Smooth muscle cell (in vitro differentiated cells): ENCODE data around the gene CSK. TPM values are rescaled to one million over a fixed set of nuclear protein-coding genes. Genes with fewer than 3 reads are reported as not detected.

ENCODE experiments used
- DNase-seq: peaks from one replicate; lab custom pipeline; 2025; ENCODE audit not compliant: unreplicated experiment; lab: John Stamatoyannopoulos, UW
- H2AFZ ChIP-seq: fragments of 200-600 bp; sonication (generic); 2 replicates; pipeline ENCODE4 v1.6.0; 2016; ENCODE audit warnings: antibody characterized with exemption, low read depth, mild to moderate bottlenecking
- H3F3A ChIP-seq: fragments of 200-600 bp; sonication (generic); 2 replicates; pipeline ENCODE4 v1.6.0; 2017; ENCODE audit warnings: antibody characterized with exemption, low read depth
- H3K27ac ChIP-seq: fragments of 200-600 bp; sonication (generic); 2 replicates; pipeline ENCODE4 v1.5.1; 2016; ENCODE audit warnings: low read depth, mild to moderate bottlenecking
- H3K27me3 ChIP-seq: fragments of 200-600 bp; sonication (generic); 2 replicates; pipeline ENCODE4 v1.6.1; 2016; ENCODE audit warnings: low read depth, mild to moderate bottlenecking
- H3K36me3 ChIP-seq: fragments of 200-600 bp; sonication (generic); 2 replicates; pipeline ENCODE4 v1.5.1; 2016; ENCODE audit warnings: low read depth
- H3K4me1 ChIP-seq: fragments of 200-600 bp; sonication (generic); 2 replicates; pipeline ENCODE4 v1.5.1; 2016; ENCODE audit warnings: low read depth
- H3K4me2 ChIP-seq: fragments of 200-600 bp; sonication (generic); 2 replicates; pipeline ENCODE4 v1.6.0; 2016; ENCODE audit warnings: mild to moderate bottlenecking
- H3K4me3 ChIP-seq: fragments of 200-600 bp; sonication (generic); 2 replicates; pipeline ENCODE4 v1.5.1; 2016; ENCODE audit warnings: mild to moderate bottlenecking
- H3K79me2 ChIP-seq: fragments of 200-600 bp; sonication (generic); 2 replicates; pipeline ENCODE4 v1.6.0; 2016; ENCODE audit warnings: low read depth, mild to moderate bottlenecking
- H3K9ac ChIP-seq: fragments of 200-600 bp; sonication (generic); 2 replicates; pipeline ENCODE4 v1.6.0; 2016; ENCODE audit warnings: low read depth
- H3K9me3 ChIP-seq: fragments of 200-600 bp; sonication (generic); replicated peaks from 2 replicates; pipeline ENCODE4 v1.5.1; 2016; ENCODE audit warnings: low read depth
- H4K20me1 ChIP-seq: fragments of 200-600 bp; sonication (generic); 2 replicates; pipeline ENCODE4 v1.6.0; 2016; ENCODE audit warnings: low read depth
- WGBS: methylation state at CpG from one replicate; pipeline ENCODE4 v1.1.7; 2016; ENCODE audit warnings: low lambda C conversion rate; 5-methylcytosine and 5-hydroxymethylcytosine counted together
- polyA plus RNA-seq: library from polyadenylated mRNA; unstranded; fragments of >200 nt; fragmentation: Nextera tagmentation; extraction: Ambion mirVana; gene quantifications from 2 replicates; pipeline ENCODE4 v1.2.1, GENCODE V29; 2016
- total RNA-seq: library from RNA; depleted of rRNA; stranded (reverse); fragments of >200 nt; gene quantifications from 2 replicates; pipeline ENCODE4 v1.2.3, GENCODE V29; 2014
- TF ChIP-seq, protein P1 (sequence below): fragments of 200-600 bp; sonication (generic); IDR thresholded peaks from 2 replicates; pipeline ENCODE4 v1.5.1; 2017; ENCODE audit warnings: borderline replicate concordance, mild to moderate bottlenecking, antibody characterized with exemption; ENCODE audit not compliant: insufficient read depth, poor library complexity, severe bottlenecking

Gene CSK
- total and polyA plus RNA-seq, 2 experiments from 2014 or later, result 16.5 to 19.6 TPM

DNA sequence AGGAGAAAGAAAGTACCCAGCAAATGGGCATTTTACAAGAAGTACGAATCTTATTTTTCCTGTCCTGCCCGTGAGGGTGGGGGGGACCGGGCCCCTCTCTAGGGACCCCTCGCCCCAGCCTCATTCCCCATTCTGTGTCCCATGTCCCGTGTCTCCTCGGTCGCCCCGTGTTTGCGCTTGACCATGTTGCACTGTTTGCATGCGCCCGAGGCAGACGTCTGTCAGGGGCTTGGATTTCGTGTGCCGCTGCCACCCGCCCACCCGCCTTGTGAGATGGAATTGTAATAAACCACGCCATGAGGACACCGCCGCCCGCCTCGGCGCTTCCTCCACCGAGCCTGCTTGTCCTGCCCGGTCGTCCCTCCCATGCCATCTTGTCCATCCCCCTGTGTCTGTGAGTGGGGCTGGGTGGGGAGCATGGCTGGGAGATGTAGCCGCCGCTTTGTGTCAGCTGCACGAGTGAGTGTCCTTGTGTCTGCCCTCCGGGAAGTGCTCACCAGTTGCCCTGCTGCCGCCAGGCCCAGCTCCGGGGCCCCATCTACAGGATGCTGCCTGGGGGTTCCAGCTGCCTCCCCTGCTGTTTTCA is 21.1 kb downstream of the CSK start:
- Histone ChIP-seq H3K4me2 (no peak overlapping the region), H3F3A (no peaks in the 10 kb centered on the region), H3K4me1 (no peaks in the 10 kb centered on the region), H3K27ac (no peak overlapping the region), H2AFZ (no peak overlapping the region), H3K9me3 (no peaks in the 10 kb centered on the region), H3K36me3 (no peaks in the 10 kb centered on the region), H3K27me3 (no peaks in the 10 kb centered on the region), H3K4me3 (no peak overlapping the region), H3K9ac (no peak overlapping the region), H3K79me2 (no peaks in the 10 kb centered on the region), H4K20me1 (peaks cover 13% of the 10 kb centered on the region)
- WGBS, result 98% methylated on average over 31 of the region's 31 CpGs
- TF ChIP-seq, protein P1, sequence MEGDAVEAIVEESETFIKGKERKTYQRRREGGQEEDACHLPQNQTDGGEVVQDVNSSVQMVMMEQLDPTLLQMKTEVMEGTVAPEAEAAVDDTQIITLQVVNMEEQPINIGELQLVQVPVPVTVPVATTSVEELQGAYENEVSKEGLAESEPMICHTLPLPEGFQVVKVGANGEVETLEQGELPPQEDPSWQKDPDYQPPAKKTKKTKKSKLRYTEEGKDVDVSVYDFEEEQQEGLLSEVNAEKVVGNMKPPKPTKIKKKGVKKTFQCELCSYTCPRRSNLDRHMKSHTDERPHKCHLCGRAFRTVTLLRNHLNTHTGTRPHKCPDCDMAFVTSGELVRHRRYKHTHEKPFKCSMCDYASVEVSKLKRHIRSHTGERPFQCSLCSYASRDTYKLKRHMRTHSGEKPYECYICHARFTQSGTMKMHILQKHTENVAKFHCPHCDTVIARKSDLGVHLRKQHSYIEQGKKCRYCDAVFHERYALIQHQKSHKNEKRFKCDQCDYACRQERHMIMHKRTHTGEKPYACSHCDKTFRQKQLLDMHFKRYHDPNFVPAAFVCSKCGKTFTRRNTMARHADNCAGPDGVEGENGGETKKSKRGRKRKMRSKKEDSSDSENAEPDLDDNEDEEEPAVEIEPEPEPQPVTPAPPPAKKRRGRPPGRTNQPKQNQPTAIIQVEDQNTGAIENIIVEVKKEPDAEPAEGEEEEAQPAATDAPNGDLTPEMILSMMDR, result no peak
- no peak for DNase-seq

GRCh38 chr15:74804935-74805334 is 23.1 kb downstream of the CSK start:
- WGBS, result 94% methylated on average over 6 of the region's 6 CpGs
- no peaks in the 10 kb centered on the region for H3K4me1 ChIP-seq
- H3K79me2 ChIP-seq, result no peaks in the 10 kb centered on the region
- DNase-seq, result no peak
- no peaks in the 10 kb centered on the region for H3K27me3 ChIP-seq
- peaks cover 5% of the 10 kb centered on the region for H4K20me1 ChIP-seq
- H3K36me3 ChIP-seq, result no peaks in the 10 kb centered on the region
- no peaks in the 10 kb centered on the region for H3K9me3 ChIP-seq
- H2AFZ ChIP-seq, result no peak overlapping the region
- H3K4me3 ChIP-seq, result no peak overlapping the region
- TF ChIP-seq, protein P1, result no peak
- no peak overlapping the region for H3K4me2 ChIP-seq
- H3K27ac ChIP-seq, result no peak overlapping the region
- no peak overlapping the region for H3K9ac ChIP-seq
- no peaks in the 10 kb centered on the region for H3F3A ChIP-seq

GRCh38 chr15:74807282-74807681 is 25.4 kb downstream of the CSK start:
- Histone ChIP-seq H3K9ac (no peak overlapping the region), H3K27me3 (no peaks in the 10 kb centered on the region), H3K27ac (no peak overlapping the region), H3K36me3 (no peaks in the 10 kb centered on the region), H3F3A (no peaks in the 10 kb centered on the region), H3K9me3 (no peaks in the 10 kb centered on the region), H4K20me1 (no peaks in the 10 kb centered on the region), H3K79me2 (no peaks in the 10 kb centered on the region), H3K4me2 (no peak overlapping the region), H3K4me1 (no peaks in the 10 kb centered on the region), H2AFZ (no peak overlapping the region), H3K4me3 (no peak overlapping the region)
- TF ChIP-seq, protein P1, result no peak
- 86% methylated on average over 5 of the region's 5 CpGs for WGBS
- DNase-seq, result no peak
